TTC549 (cell line): ENCODE measurements around the gene IL17RA.
"Not testable (repeated sequence)": the region's sequence is repeated elsewhere in the genome, so short reads cannot be mapped to it uniquely, and the experiment has no call there.

Source experiments
- FAIRE-seq: peaks from 2 replicates; lab custom pipeline; 2012; peaks lifted over from hg19 to GRCh38; lab: Jason Lieb, UNC

The IL17RA gene

DNA sequence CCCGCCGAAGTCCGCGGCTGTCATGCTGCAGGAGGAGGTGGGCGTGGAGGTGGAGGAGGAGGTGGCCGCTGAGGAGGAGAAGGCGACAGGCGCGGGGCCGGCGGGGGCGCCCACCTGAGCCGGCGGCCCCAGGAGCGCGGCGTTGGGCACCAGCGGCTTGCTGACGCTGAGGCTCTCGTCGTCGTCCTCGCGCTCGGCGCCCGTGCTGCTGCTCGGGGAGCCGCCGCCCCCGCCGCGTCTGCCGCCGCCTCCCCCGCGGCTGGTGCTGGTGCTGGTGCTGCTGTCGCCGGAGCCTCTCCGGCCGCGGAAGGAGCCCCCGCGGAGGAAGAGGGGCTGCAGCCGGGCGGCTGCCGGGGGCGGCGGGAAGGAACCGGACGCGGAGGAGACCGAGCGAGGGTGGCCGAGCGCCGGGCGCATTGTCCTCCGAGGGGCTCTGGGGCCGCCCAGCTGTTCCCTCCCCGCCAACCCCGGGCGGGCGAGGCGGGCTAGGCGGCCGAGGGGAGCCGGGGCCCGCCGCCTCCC, 36.0 kb downstream of the IL17RA start:
- no peak for FAIRE-seq

DNA sequence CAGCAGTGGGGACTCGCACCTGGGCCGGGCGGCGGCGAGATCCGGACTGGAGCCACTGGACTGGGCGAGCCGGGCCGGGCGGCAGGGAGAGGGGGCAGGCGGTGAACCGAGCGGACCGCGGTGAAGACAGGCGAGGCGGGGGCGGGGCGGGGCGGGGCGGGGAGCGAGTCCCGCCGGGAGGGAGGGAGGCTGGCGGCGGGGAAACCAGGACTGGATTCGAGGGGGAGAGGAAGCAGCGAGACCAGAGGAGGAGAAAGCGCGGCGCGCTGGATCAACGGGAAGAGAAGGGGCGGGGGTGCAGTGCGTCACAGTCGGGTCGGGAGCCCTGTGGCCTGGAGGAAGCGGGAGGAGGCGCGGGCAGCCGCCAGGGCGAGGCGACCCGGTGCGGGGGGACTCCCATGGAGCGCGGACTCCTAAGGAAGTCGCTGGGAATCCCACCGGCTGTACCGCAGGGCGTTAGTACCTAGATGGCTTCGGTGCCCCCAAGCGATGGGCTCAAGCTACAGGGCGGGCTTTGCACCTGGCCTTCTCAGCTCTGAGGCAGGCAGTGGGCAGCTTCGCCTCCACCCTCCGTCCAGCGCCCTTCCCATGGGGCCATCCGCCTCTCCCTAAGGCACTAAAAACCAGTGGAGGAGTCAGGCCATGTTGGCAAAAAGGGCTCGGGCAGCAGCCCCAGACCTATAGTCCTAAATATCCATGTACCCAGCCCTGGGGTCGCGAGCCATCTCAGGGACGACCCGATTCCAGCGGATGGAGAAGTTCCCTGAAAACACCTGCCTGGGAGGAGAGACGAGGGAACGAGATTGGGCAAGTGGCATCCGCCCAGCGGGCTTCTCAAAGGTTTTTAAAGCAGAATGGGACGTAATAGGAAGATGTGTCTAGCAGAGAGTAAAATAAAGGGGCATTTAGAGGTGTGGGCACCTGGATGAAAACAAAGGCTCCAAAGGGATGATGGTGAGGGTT, 36.7 kb downstream of the IL17RA start, which contains the start of gene TMEM121B:
Gene TMEM121B (minus strand): TSS at position 128 of the 963 bp plus-strand sequence. CDS start 233 bp downstream, outside the sequence.
- FAIRE-seq, result no peak

DNA sequence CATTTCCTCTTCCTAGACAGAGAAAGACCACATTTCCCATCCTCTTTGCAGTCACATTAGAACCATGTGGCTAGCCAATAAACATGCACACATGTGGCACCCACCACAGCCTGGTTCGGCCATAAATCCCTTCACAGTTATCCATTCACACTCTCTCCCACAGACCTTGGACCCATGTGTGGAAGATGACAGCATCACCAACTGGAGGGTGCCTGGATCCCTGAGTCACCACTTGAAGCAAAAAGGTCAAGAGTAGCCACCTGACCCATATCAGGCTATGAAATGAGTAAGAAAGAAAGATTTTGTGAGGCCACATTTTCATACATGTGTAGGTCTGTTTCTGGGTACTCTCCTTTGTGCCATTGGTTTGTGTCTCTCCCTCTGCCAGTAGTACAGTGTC, 45.4 kb downstream of the IL17RA start:
- no peak for FAIRE-seq

DNA sequence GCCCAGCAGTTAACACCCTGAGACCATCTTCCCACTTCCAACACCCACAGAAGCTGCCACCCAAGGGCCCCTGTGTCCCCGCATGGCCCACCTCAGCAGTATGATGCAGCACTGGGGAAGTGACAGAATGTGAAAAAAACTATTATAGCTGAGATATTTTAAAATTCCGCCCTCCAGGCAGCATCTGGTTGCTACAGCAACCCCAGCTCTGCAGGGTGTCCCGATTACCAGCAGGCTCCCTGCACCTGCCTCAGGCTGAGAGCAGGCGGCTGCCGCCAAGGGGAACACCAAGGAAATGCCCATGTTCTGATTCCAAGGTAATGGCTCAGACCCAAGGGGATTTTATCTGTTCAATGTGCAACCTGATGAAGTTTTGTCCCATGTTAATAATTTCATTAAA, 46.9 kb downstream of the IL17RA start:
- FAIRE-seq, result no peak

DNA sequence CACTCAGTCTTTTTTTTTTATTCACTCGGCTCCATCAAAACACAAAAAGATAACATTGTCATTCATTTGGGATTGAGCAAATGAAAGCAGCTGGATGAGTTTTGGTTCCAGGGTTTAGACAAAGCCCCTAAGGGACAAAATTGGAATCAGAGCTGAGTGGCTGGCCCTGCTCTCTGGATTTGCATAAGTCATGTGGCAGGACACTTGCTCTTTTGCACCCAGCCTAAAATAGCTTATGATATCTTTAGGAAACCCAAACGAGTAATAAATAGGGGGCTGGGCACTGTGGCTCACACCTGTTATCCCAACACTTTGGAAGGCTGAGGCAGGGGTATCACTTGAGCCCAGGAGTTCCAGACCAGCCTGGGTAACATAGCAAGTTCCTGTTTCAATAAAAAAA, 47.3 kb downstream of the IL17RA start:
- FAIRE-seq, result no peak

DNA sequence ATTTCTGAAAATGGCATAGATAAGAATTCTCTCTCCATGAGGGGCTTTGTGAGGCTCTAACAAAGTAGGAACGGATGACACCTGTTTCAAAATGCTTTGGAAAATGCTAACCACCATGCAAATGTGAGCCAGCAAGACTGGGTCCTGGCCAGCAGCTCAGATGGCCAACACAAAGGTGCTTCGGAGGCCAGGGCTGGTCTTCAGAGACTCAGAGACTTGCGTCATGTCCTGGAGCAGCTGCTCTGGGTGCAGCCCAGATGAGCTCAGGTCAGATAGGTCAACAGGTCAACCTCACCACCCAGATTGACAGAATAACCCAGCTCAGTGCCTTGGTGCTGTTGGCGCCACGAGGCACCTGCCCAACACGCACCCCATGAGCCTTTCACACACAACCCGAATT, 48.3 kb downstream of the IL17RA start:
- no peak for FAIRE-seq

DNA sequence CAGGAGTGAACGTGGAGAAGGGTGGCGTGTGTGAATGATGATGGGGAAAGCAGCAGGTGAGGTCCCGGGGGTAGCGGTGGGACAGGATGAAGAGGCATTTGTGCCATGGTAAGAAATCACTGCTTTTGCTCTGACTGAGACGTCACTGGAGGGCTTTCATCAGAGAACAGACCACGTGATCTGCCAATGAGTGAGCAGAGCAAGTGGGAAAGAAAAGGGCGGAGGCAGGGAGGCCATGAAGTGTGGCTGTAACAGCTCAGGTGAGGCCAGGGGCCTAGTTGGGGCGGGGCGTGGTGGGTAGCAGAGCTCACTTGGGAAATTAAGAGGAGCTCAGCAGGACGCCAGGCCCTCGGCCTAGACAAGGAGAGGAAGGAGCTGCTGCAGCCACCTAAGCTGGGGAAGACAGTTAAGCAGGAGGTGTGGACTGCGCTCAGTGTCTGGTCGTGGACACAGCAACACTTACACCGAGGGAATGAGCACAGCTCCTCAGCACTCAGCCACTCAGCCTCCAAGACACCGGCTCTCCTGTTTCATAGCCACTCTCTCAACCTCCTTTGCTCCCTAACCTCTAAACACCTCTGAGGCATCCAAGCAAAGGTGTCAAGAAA, 50.5 kb downstream of the IL17RA start:
- FAIRE-seq, result no peak

DNA sequence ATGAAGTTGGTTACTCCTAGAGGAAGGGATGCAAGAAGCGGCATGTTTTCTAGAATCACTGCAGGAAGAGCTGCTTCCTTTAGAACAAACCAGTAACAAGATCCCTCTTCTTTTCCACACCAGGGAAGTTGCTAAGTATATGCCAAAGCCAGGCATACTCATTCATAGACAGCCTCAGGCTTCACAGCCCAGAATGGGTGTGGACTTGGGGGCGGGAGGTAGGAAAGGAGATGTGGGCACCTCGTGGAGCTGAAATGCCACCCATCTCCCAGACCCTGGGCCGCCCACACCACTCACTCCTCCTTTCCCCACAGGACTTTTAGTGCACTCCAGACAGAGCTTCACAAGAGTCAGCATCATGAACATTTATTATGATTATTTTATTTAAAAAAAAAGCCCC, 52.4 kb downstream of the IL17RA start:
- FAIRE-seq, result no peak

DNA sequence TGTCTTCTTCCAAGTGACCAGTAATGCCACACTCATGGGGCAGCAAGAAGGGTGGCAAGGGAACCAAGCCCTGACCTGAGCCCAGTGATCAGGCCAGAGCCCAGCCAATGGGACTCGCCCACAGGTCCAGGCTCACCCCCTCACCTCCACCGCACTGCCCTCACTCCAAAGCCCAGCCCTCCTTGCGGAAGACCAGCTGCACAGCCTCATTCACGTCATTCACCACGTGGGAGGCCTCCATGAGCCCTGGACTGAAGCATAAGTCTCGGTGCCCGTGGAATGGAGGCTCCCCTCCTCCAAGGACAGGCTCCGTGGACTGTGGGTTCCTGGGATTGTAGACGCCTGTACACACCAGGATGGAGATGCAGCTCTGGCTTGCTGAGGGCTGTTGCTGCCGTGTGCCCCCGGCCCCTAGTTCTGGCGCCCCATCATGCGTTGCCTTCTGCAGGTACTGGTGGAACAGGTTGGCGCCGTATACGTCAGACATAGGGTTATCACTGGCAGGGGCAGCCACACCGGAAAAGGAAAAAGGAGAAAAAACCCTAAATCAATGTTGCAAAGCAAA, 53.1 kb downstream of the IL17RA start:
- no peak for FAIRE-seq

DNA sequence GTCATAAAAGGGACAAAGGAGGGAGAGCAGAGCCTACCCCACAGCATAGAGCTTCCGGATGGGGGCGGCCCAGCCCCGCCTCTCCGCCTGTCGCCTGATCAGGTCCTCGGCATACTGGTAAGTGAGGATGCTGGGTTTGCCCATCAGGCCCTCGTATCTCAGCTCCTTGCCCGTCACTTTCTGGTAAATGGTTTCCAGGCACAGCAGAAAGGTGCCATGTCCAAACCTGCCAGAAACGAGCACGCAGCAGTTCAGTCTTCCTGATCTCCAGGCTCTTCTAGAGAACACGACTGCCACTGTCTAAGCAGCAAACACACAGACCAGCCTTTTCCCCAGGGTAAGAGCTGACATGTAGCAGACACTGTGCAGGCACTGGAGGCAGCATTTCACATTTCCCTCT, 53.7 kb downstream of the IL17RA start:
- no peak for FAIRE-seq

DNA sequence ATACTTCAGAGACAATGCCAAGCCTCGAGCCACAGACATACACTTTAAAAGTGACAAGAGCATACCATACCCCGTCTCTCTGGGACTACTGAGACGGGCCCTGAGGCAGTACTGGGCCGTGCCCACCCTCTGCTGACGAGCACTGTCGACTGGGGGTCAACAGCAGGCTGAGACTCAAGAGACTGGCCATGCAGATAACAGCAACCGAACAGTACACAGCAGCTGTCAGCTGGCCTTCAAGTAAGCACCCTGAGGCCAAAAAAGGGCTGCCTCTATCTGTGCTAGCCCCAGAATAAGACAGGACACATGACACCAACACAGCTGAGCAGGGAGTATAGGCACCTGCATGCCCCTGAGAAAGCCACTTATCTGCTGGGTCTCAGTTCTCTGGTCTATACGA, 55.2 kb downstream of the IL17RA start:
- no peak for FAIRE-seq

DNA sequence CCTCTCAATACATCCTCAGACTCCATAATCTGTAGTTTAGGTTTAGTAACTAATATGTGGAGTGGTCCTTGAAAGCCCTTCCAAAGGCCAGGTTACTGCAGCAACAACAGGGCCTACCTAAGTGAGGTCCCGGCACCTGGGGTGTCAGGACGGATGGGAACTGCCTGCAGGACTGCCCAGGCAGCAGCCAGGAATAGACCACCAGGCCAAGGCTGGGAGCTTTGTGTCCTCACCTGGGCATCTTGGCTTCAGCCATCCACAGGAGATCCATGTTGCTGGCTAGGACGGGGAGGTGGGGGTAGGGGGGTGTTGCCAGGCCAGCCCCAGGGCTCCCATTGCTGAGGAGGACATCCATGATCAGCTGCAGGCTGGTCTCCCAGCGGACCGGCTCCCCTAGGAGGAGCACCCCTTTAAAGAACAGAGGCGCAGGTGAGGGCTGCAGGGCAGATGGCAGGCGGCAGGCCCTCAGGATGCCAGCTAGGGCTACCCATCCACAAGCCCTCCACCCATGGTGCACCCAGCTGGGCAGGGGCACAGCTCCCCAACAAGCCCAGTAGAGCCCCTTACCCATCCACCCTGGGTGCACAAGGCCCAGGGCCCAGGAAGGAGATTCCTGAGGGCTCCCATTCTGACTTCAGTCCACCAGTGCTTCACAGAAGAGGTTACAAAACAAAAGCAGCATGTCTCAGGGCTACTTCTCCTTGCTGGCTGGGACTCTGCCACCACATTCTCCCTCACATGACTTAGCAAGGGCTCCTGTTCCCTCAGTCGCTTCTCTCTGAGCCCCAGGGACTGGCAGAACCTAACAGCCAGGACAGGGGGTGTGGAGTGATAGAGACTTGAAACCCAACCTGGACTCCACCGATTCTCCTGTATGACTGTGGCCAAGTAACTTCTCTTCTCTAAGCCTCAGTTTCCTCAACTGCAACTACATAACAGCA, 56.3 kb downstream of the IL17RA start:
- FAIRE-seq, result no peak

DNA sequence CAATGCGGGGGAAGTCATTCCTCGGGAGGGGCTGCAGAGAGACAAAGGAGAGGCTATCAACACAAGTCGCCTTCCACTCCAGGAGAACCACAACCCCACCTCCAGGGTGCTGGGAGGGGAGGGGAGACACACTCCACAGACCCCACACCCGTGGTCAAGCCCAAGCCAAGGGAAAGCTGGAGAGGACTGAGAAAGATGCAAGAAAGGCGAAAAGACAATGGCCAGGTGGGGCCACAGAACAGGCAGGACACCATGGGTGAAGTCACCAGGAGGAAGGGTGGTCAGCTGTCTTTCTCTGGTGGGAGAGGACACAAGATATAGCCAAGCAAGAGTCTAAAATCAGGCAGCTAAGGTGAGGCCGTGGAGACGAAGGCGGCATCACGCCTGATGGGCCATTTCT, 58.3 kb downstream of the IL17RA start:
- no peak for FAIRE-seq

DNA sequence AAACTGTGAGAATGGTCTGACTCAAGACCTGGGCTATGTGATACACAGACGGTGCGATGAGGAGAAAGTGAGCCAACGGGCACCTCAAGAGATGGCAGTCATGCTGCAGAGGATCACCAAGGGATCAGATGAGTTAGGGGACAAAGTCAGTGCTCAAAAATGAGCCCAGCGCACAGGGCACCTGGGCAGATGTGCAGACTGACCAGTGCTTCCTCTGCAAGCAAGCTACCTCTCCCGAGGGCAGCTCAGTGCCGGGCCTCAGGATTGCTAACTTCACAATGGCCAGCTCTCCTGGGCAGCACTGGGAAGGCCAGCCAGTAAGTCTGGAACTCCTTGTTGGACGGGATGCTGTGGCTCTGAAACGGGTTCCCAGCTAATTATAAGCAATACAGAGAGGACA, 59.0 kb downstream of the IL17RA start:
- FAIRE-seq, result no peak

DNA sequence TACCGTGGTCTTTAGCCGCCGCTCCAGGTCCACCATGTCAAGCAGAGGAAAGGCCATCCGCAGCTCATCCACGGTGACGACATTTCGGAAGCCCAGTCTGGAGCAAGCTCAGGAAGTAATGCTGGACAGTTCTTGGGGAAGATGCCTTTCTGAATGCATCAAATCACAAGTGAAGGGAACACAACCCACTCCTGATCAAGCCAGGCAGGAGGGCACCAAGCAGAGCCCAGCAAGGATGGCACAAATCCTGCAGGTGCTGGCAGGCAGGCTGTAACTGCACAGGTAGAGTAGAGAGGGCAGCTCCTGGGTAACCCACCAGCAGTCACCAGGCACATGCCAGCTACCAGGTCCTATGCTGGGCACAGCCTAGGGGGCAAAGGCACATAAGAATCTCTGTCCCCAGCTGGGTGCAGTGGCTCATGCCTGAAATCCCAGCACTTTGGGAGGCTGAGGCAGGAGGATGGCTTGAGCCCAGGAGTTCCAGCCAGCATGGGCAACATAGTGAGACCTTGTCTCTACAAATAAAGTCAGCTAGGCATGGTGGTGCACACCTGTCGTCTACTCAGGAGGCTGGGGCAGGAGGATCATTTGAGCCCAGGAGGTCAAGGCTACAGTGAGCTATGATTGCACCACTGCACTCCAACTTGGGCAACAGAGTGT, 60.4 kb downstream of the IL17RA start:
- no peak for FAIRE-seq

DNA sequence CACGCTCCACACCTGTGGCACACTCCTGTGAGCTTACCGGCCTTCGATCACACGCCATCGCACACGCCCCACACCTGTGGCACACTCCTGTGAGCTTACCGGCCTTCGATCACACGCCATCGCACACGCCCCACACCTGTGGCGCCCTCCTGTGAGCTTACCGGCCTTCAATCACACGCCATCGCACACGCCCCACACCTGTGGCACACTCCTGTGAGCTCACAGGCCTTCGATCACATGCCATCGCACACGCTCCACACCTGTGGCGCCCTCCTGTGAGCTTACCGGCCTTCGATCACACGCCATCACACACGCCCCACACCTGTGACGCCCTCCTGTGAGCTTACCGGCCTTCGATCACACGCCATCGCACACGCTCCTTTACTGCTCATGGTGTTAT, 62.7 kb downstream of the IL17RA start:
- FAIRE-seq, result not testable (repeated sequence)

DNA sequence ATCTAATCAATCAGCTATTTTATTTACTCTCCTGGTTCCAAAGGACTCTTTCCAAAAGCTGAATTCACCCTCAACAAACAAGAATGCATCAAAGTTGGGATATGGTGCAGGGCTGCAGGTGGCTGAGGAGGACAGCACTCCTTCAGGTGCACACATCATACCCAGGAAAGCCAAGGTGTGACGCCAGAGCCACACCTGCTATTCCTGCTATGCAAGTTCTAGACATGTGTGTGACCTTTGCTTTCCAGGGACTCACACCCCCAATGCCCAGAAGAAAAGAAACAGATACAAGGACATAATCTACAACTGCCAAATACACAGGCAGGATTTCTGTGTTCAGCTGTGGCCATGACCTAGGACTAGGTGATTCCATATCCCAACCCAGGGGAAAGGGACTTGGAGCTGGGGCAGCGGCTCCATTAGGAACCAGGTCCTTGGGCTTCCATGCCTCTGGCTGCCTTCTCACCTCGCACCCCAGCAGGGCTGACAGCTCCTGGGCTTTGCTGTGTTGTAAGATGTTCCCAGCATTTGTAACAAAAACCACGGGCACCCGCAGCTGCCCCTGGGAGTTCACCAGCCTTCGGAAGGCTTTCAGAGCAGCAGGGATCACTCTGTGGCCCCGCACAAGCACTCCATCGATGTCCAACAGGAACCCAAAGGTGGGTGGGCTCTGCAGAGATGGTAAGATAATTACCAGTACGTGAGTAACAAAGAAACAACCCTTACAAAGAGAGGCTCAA, 64.4 kb downstream of the IL17RA start:
- FAIRE-seq, result no peak

DNA sequence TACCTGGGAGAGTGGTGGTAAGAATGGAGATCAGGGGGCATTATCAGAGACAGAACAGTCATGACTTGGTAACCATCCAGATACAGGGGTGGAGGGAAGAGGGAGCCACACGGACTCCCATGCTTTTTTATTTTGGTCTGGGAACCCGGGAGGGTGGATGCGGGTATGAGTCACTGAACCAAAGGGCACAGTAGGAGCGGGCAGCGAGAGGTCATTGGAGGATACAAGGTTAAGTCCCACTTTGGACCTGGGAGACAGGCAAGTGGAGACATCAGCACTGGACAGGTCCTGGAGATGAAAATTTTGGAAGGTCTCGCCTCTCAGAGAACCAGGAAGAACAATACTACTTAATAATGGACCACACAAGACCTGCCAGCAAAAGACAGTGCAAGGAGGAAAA, 67.5 kb downstream of the IL17RA start:
- FAIRE-seq, result no peak

DNA sequence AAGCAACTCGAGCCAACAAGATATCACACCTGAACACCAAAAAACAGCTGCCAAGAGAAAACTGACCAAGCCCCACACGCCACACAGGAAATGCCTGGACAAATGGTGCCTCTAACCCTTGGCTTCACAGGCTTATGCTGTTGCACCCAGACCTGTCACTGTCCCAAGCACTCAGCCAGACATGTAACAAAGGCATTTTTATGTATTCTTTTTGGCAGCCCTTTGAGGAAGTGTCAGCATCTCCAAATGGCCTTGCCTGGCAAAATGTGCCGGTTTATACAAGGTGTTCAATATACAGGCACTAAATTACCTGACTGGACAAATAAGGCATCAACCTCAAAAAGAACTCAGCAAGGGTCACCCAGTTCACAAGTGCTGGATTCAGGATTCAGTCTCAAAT, 68.2 kb downstream of the IL17RA start:
- FAIRE-seq, result no peak

DNA sequence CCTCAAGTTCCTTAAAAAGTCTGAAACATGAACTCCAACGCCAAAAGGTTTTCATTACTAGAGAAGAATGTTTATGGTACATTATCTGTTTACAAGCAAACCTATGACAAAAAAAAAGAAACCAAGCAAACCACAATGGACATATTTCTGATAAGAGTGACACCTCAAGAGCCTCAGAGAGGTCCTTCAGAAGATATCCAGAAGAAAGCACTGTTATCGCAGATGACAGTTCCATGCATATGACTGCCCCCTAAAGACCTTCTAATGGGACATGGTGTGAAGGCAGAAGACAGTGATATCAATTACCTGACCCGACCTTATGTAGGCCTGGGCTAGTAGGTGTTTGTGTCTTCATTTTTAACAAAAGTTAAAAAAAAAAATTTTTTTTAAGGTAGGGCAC, 71.1 kb downstream of the IL17RA start:
- FAIRE-seq, result no peak

DNA sequence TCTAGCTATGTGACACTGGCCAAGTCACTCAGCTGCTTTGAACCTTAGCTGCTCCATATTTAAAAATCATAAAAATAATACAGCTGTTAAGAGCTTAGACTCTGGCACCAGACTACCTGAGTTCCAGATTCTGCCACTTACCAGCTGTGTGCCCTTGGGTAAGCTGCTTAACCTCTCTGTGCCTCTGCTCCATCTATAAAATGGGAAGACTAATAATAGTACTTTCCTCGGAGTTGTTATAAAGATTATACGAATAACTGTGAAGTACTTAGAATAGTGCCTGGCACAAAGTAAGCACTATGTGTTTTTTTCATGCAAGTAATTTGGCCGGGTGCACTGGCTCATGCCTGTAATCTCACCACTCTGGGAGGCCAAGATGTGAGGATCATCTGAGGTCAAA, 72.9 kb downstream of the IL17RA start:
- no peak for FAIRE-seq
